Measurements from ENCODE around the gene MOAP1.
A peak's percentile ranks its signal among the peaks of the same experiment; 100 is the strongest.
"Not testable (repeated sequence)": the region's sequence is repeated elsewhere in the genome, so short reads cannot be mapped to it uniquely, and the experiment has no call there.

MOAP1 gene

DNA sequence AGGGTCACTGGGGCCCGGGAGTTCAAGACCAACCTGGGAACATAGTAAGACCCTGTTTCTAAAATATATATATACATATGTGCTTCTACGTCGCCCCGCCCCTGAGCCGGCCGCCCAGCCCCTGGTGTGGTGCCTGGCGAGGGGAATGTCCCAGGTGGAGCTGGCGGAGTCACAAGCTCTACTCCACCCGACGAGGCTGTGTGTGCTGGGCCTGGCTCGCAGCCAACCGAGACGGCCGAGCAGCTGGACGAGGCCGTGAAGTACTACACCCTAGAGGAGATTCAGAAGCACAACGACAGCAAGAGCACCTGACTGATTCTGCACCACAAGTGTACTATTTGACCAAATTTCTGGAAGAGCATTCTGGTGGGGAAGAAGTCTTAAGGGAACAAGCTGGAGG is 46.8 kb downstream of the MOAP1 start:
- no peak overlapping the region for H3K9ac ChIP-seq (ENCODE audit: low read length)
- H3K9me3 ChIP-seq (ENCODE audit: control insufficient read depth, low read length), result no peaks in the 10 kb centered on the region
- peaks cover 8% of the 10 kb centered on the region for H3K27me3 ChIP-seq (replicated peaks; ENCODE audit: control insufficient read depth, insufficient read depth, low read length)
- H3K36me3 ChIP-seq (ENCODE audit: control insufficient read depth, insufficient read depth, low read length, severe bottlenecking), result no peaks in the 10 kb centered on the region
- no peak overlapping the region for H3K4me3 ChIP-seq (ENCODE audit: low read length)
- no peak for DNase-seq (ENCODE audit: low read depth)
- peaks cover 4% of the 10 kb centered on the region for H3K4me1 ChIP-seq (ENCODE audit: control insufficient read depth, insufficient read depth, low read length)

DNA sequence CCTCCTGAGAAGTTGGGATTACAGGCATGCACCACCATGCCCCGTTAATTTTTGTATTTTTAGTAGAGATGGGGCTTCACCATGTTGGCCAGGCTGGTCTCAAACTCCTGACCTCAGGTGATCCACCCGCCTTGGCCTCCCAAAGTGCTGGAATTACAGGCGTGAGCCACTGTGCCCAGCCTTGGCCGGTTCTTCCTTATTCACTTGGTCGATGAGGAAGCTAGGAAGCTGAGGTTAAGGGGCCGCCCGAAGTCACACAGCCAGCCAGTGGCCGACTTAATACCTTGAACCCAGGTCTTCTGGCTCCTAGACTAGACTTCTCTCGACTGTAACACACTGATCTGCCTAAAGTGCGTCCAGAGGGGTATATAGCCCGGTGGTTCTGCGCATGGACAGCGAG is 48.2 kb downstream of the MOAP1 start:
- H3K4me1 ChIP-seq (ENCODE audit: control insufficient read depth, insufficient read depth, low read length); H3K9me3 ChIP-seq (ENCODE audit: control insufficient read depth, low read length); H3K9ac ChIP-seq (ENCODE audit: low read length); DNase-seq (ENCODE audit: low read depth); H3K27me3 ChIP-seq (replicated peaks; ENCODE audit: control insufficient read depth, insufficient read depth, low read length); H3K36me3 ChIP-seq (ENCODE audit: control insufficient read depth, insufficient read depth, low read length, severe bottlenecking); H3K4me3 ChIP-seq (ENCODE audit: low read length): not testable (repeated sequence)

DNA sequence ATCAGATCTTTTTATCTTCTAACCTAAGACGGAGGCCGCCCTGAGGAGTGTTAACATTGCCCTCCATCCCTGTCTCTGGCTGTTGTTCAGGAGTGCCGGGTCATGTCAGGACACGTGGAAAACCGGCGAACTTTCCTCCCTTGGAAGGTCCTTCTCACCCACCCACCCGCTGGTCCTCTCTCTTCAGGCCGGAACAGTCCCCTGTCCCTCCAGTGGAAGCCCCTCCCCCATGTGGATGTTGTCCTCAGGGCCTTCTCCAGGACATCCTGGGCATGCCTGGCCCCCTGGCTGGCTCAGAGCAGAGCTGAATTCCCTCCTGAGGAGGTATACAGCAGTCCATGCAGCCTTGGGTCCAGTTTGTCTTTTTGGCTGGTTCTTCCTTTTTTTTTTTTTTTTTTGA is 48.7 kb downstream of the MOAP1 start:
- DNase-seq (ENCODE audit: low read depth), result no peak
- Histone ChIP-seq H3K4me3 (ENCODE audit: low read length) (no peak overlapping the region), H3K9me3 (ENCODE audit: control insufficient read depth, low read length) (no peaks in the 10 kb centered on the region), H3K36me3 (ENCODE audit: control insufficient read depth, insufficient read depth, low read length, severe bottlenecking) (no peaks in the 10 kb centered on the region), H3K9ac (ENCODE audit: low read length) (no peak overlapping the region), H3K4me1 (ENCODE audit: control insufficient read depth, insufficient read depth, low read length) (peaks cover 9% of the 10 kb centered on the region), H3K27me3 (replicated peaks; ENCODE audit: control insufficient read depth, insufficient read depth, low read length) (peaks cover 8% of the 10 kb centered on the region)

DNA sequence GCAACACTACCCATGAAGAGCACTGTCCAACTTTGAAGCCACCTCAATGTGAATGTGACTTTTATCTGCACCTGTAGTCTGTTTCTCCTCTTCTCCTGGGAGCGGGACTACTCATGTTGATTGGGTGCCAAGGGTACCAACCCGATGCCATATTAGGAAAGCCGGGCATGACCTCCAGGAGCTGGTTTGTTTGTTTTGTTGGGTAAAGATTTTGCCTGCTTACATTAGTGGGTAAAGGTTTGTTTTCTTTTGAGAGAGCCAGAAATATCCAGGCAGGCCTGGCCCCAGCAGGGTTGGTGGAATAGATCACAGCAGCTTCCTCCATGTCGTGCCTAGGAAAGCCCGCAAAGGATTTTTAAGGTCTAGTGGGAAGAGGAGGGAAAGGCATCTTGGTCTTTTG is 49.3 kb downstream of the MOAP1 start:
- H3K27me3 ChIP-seq (replicated peaks; ENCODE audit: control insufficient read depth, insufficient read depth, low read length), result peaks cover 8% of the 10 kb centered on the region
- H3K9me3 ChIP-seq (ENCODE audit: control insufficient read depth, low read length), result no peaks in the 10 kb centered on the region
- DNase-seq (ENCODE audit: low read depth), result no peak
- H3K9ac ChIP-seq (ENCODE audit: low read length), result no peak overlapping the region
- no peak overlapping the region for H3K4me3 ChIP-seq (ENCODE audit: low read length)
- no peaks in the 10 kb centered on the region for H3K36me3 ChIP-seq (ENCODE audit: control insufficient read depth, insufficient read depth, low read length, severe bottlenecking)
- H3K4me1 ChIP-seq (ENCODE audit: control insufficient read depth, insufficient read depth, low read length), result peaks cover 12% of the 10 kb centered on the region

DNA sequence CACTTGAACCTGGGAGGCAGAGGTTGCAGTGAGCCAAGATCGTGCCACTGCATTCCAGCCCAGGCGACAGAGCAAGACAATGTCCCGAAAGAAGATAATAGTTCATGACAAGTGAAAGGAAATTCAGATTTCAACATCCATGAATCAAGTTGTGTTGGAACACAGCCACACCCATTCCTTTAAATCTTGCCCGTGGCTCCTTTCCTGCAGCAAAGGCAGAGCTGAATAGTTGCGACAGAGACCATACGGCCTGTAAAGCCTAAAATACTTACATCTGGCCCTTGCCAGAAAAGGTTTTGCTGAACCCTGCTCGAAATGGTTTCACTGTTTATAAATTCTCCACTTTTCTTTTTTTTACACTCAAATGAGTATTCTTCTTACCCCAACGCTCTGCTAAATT is 51.2 kb downstream of the MOAP1 start:
- DNase-seq (ENCODE audit: low read depth), result peak; percentile 98
- no peaks in the 10 kb centered on the region for H3K9me3 ChIP-seq (ENCODE audit: control insufficient read depth, low read length)
- peaks cover 30% of the 10 kb centered on the region for H3K4me1 ChIP-seq (ENCODE audit: control insufficient read depth, insufficient read depth, low read length)
- peaks cover 8% of the 10 kb centered on the region for H3K27me3 ChIP-seq (replicated peaks; ENCODE audit: control insufficient read depth, insufficient read depth, low read length)
- H3K4me3 ChIP-seq (ENCODE audit: low read length), result no peak overlapping the region
- H3K36me3 ChIP-seq (ENCODE audit: control insufficient read depth, insufficient read depth, low read length, severe bottlenecking), result no peaks in the 10 kb centered on the region
- H3K9ac ChIP-seq (ENCODE audit: low read length), result peak overlapping the region; percentile 4

DNA sequence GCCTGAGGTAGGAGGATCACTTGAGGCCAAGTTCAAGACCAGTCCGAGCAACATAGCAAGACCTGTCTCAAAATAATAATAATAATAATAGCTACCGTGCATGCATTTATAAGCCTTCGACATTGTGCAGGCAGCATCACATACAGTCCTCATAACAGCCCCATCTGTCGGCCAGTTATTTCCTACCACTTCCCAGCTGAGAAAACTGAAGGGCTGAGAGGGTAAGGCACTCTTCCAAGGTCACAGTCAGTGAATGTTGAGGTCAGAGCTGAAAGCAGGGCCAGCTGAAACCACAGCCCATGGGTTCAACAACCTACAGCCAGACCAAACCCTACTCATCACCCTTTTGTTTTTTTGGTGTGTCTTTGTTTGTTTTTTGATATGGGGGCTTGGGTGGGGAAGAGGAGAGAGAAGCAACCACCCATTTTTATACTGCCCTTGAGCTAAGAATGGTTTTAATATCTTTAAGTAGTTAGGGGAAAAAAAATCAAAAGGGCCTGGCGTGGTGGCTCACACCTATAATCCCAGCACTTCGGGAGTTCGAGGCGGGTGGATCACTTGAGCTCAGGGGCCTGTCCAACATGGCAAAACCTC is 52.1 kb downstream of the MOAP1 start:
- H3K4me3 ChIP-seq (ENCODE audit: low read length), result no peak overlapping the region
- no peaks in the 10 kb centered on the region for H3K9me3 ChIP-seq (ENCODE audit: control insufficient read depth, low read length)
- no peak overlapping the region for H3K9ac ChIP-seq (ENCODE audit: low read length)
- H3K36me3 ChIP-seq (ENCODE audit: control insufficient read depth, insufficient read depth, low read length, severe bottlenecking), result no peaks in the 10 kb centered on the region
- DNase-seq (ENCODE audit: low read depth), result no peak
- peaks cover 34% of the 10 kb centered on the region for H3K4me1 ChIP-seq (ENCODE audit: control insufficient read depth, insufficient read depth, low read length)
- H3K27me3 ChIP-seq (replicated peaks; ENCODE audit: control insufficient read depth, insufficient read depth, low read length), result peaks cover under 1% of the 10 kb centered on the region

All from adipocyte (in vitro differentiated cells).